Right forelimb (tissue), 1 donor: ENCODE results near the gene GALNT17.

ENCODE experiments used
- DNase-seq: peaks from one replicate; pipeline ENCODE4 v3.0.0-alpha.2; 2018

Gene GALNT17

GRCh38 chr7:71132127-71132376 is at the start of gene GALNT17:
TSS of gene GALNT17 (plus strand) at chr7:71132144.
- DNase-seq = no peak

DNA sequence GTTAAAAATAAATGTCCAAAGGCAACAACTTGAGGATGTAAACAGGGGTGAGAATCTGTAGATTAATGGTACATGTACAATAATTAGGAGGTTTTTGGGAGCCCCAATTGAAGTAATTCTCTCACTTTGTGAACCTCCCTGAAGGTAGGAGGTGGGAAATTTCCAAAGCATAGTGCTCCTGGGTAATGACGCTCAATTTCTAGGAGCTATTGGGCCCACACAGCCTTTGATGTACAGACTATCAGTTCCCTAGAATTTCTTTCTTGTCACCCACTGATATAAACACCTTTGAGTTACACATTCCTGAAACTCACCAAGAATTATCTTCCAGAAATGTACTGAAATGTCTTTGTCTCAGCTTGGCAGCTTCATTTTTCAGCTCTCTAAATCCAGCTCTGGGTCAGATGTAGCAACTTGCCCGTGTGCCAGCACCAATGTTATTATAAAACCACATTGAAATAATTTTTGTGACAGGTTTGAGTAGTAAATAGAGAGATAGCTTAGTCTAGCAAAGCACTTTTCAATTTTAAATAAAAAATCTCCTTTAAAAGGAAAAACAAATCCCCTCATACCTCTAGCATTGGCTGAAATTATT is 36.6 kb upstream of the GALNT17 start:
- no peak for DNase-seq

DNA sequence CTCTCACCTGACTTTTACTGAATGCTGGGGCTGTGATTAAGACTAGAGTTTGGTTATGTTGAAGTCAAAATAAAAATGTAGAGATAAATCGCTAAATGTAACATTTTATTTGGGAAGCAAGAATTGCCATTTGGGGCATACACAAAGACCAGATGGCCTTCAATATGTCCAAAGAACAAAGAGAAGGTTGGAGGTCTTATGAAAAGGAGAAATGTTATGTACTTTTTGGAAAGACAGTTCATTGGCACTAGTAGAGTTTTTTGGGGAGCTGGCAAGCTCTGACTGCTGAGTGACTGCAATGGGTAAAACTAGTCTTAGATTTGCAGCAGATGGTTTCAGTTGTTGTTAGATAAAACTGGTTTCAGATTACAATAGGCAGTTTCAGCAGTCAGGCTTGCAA is 35.6 kb upstream of the GALNT17 start:
- no peak for DNase-seq

- DNase-seq = no peak
These were observed 25.7 kb upstream of the GALNT17 start for GRCh38 chr7:71106226-71106625.

- DNase-seq = no peak
These were observed 19.5 kb upstream of the GALNT17 start for GRCh38 chr7:71112436-71112835.

GRCh38 chr7:71120096-71120495 is 11.8 kb upstream of the GALNT17 start:
- no peak for DNase-seq

- no peak for DNase-seq
These were observed 2.8 kb upstream of the GALNT17 start for GRCh38 chr7:71129126-71129525.

DNA sequence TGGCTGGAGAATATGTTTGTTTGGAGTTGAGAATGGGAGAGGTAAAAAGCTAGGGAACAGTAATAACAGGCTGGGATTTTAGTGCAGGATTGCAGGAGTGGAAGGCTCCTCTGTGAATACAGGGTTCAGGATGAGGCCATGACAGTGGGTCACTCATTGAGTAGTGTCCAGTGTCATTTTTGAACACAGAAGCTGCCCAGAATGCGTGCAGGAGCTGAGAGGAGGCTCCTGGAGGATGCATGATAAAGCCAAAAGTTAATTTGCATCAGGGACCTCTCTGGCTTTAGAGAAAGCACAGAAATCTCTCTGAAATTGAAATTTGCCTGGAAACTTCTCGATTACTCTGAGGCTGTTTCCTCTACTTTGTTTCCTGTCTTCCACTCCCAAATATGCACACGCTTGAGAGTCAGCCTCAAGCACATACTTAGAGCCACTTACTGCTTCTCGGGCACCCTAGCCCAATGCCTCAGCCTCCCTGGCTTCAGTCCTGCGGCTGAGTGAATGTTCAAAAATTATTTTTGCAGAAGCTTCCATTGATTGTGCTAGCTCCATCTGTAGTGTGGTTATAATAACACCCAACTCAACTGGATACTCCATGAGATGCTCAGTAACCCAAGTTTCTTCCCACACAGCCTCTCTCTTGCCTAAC is 1.8 kb upstream of the GALNT17 start:
- DNase-seq = peak; percentile 39

GRCh38 chr7:71131256-71132126 is 453 bp upstream of the GALNT17 start:
- DNase-seq = peak; percentile 84

DNA sequence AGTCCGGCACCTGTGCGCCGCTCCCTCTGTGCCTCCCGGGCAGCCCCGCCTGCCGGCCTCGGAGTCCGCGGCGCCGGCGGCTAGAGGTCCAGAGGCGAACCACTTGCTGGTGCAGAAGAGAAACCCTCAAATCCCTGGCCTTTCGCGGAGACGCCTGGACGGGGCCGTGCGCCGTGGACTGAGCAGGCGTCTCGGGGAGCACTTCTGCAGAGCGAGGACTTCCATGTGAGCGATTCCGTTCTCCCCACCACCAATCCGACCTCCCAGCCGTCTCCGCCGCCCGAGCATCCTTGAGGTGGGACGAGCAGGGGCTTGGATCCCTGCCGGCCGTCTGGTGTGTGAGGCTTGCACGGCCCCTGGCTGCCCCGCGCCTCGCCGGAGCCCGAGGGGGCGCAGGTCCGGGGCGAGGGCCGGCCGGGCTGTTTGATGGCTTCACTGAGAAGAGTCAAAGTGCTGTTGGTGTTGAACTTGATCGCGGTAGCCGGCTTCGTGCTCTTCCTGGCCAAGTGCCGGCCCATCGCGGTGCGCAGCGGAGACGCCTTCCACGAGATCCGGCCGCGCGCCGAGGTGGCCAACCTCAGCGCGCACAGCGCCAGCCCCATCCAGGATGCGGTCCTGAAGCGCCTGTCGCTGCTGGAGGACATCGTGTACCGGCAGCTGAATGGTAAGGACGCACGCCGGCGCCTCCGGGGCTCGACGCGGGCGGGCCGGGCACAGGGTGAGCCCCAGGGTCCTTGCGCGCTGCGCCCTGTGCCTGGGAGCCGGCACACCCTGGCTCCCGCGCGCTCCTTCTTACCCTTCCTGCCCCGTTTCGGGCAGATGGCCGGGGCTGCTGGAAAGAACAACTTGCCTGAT is 660 bp downstream of the GALNT17 start:
- peak; percentile 67 for DNase-seq

GRCh38 chr7:71133232-71133622 is 1.3 kb downstream of the GALNT17 start:
- DNase-seq = peak; percentile 49

DNA sequence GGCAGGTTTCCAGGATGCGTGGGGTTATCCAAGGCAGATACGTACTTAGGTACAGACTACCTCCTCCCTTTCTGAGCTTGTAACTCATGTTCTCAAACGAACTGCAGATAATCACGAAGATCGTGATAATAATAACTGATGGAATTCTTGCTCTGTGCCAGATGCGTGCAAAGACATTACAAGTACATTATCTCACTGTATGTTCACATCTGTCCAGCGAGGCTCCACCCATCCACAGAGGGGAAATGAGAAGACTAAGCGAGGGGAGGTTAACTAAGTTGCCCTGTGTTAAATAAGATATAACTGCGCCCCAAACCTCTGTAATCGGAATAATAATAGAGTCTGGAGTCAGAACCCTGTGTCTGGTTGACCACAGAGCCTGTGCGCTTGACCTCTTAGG is 1.9 kb downstream of the GALNT17 start:
- no peak for DNase-seq

DNA sequence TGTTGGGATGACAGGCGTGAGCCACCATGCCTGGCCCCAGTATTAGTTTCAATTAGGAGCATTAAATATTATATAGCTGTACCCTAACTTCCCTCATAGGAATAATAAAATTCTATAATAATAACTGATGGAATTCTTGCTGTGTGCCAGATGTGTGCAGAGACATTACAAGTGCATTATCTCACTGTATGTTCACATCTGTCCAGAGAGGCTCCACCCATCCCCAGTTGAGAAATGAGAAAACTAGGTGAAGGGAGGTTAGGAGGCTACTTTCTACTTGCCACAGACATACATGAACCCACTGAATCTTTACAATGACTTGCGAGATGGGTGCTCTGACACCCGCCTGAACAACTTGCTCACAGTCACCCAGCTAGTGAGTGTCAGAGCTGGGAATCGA is 3.2 kb downstream of the GALNT17 start:
- no peak for DNase-seq

GRCh38 chr7:71135663-71136062 is 3.7 kb downstream of the GALNT17 start:
- DNase-seq = no peak

- no peak for DNase-seq
These were observed 5.5 kb downstream of the GALNT17 start for GRCh38 chr7:71137479-71137878.

GRCh38 chr7:71140264-71140663 is 8.3 kb downstream of the GALNT17 start:
- DNase-seq = no peak

GRCh38 chr7:71144963-71145362 is 13.0 kb downstream of the GALNT17 start:
- DNase-seq = no peak

- DNase-seq = no peak
These were observed 14.3 kb downstream of the GALNT17 start for GRCh38 chr7:71145906-71146901.

- no peak for DNase-seq
These were observed 16.2 kb downstream of the GALNT17 start for GRCh38 chr7:71148098-71148497.

DNA sequence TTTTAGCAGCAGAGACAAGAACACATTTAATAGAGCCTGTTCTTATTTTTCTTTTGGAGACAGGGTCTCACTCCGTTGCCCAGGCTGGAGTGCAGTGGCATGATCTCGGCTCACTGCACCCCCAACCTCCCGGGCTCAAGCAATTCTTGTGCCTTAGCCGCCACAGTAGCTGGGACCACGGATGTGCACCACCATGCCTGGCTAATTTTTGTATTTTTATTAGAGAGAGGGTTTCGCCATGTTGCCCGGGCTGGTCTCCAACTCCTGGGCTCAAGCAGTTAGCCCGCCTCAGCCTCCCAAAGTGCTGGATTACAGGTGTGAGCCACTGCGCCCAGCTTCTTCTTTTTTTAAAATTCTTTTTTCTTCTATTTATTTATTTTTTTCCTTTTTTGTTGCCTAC is 23.3 kb downstream of the GALNT17 start:
- no peak for DNase-seq

DNA sequence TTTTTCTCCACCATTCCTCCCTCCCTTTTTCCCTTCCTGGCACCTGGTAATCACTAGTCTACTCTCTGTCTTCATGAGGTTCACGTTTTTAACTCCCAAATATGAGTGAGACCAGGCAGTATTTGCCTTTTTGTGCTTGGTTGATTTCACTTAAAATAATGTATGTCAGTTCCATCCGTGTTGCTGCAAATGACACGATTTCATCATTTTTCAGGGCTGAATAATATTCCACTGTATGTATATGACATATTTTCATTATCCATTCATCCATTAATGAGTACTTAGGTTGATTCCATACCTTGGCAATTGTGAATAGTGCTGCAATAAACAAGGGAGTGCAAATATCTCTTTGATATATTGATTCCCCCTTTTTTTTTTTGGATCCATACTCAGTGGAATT is 25.8 kb downstream of the GALNT17 start:
- no peak for DNase-seq

DNA sequence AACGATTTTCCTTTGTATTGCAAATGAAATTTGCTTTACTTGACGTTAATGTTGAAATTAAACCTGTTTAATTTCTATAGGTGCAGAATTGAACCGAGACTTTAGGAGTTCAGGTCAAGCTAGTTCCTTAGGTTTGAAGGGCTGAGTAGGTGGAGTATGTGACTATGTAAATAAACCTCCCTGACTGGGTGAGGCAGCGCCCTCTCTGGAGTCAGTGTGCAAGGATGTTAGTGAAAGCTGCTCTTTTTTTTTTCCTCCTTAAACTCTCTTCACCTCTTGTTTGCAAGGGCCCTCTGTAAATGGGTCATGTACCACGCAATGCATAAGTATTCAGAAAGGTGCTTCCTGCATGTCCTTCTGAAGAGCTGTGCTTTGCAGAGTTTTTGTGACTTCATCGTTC is 33.8 kb downstream of the GALNT17 start:
- DNase-seq = no peak
